Astrocyte of the cerebellum (primary cell): Measurements from ENCODE around the gene RNF212B.

Experiments used
- DNase-seq: peaks from one replicate; pipeline ENCODE4 v3.0.0-alpha.2; 2011; ENCODE audit warnings: low read depth
- H3K4me3 ChIP-seq: 2 replicates; pipeline ENCODE4 v1.5.1; 2011; ENCODE audit warnings: mild to moderate bottlenecking, low read depth, low read length, moderate library complexity
- CTCF ChIP-seq: IDR thresholded peaks from 2 replicates; pipeline ENCODE4 v1.5.1; 2012; ENCODE audit warnings: low read length, low read depth, moderate library complexity, mild to moderate bottlenecking; ENCODE audit errors: missing control alignments
- in situ Hi-C: cut with HindIII; loops from 2 replicates; pipeline ENCODE4 v1.10.0; 2017; ENCODE audit warnings: low sequenced_read_pairs

The RNF212B gene

GRCh38 chr14:23297611-23298277 is 60.0 kb downstream of the RNF212B start:
- H3K4me3 ChIP-seq, result no peak overlapping the region
- TF ChIP-seq CTCF, result no peak
- in situ Hi-C loops, result no loop called here
- no peak for DNase-seq

DNA sequence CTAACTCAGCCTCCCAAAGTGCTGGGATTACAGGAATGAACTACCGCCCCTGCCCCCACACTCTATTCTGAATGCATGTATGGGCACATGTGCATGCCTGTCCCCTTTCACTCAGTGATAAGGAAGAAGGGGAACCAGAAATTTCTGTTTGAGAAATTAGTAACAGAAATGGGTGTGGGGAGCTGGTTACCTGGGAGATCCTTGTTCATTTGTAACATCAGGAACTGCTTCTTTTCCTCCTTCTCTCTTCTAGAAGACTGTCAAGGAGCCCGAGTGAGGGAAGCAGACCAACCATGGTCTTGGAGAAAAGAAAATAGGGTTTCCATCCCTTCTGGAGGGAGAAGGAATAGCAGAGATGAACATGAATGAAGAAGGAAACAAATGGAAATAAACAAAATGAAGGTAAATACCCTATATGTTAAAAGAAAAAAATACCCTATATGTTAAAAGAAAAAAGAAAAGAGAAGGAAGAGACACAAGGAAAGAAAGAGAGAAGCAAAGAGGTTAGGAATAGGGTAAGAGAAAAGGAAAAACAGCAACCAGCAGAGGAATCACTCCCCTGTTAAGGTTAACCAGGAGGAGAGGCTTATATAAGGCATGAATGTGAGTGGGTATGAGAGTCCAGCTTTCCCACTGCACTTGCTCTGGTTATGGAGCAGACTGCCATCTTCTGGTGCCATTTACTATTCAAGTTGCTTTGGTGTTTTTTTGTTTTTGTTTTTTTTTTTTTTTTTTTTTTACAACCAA is 61.6 kb downstream of the RNF212B start:
- in situ Hi-C loops, result no loop called here
- H3K4me3 ChIP-seq, result no peak overlapping the region
- TF ChIP-seq CTCF, result peak; percentile 25
- no peak for DNase-seq

- peak overlapping the region; percentile 71 for H3K4me3 ChIP-seq
- in situ Hi-C loops, result no loop called here
- no peak for TF ChIP-seq CTCF
- DNase-seq, result no peak
These were observed 62.4 kb downstream of the RNF212B start for GRCh38 chr14:23299986-23300686.

DNA sequence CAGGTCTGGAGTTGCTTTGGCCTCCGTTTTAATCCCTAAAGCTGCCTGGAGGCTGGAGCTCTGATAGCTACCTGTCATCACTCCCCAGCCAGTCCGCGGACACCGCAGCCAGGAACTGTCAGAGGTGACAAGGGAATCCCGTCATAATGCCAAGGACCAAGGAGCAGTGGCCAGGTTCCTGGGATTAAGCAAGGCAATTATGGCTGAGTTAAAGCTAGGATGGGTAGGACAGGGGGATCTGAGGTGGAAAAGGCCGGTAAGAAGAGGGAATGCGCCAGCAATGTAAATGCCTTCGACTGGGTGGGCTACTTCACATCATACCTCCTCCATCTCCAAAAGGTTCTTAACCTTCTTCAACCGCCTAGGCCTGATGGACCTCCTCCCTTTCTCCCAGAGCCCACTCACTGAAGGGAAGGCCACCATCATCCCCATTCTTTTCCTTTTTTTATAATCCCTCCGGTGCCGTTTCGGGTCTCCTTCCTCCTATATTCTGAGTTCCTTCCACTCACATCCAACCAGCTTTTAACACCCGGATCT is 63.0 kb downstream of the RNF212B start:
- TF ChIP-seq CTCF, result no peak
- peak overlapping the region; percentile 71 for H3K4me3 ChIP-seq
- DNase-seq, result no peak
- in situ Hi-C loops, result no loop called here

DNA sequence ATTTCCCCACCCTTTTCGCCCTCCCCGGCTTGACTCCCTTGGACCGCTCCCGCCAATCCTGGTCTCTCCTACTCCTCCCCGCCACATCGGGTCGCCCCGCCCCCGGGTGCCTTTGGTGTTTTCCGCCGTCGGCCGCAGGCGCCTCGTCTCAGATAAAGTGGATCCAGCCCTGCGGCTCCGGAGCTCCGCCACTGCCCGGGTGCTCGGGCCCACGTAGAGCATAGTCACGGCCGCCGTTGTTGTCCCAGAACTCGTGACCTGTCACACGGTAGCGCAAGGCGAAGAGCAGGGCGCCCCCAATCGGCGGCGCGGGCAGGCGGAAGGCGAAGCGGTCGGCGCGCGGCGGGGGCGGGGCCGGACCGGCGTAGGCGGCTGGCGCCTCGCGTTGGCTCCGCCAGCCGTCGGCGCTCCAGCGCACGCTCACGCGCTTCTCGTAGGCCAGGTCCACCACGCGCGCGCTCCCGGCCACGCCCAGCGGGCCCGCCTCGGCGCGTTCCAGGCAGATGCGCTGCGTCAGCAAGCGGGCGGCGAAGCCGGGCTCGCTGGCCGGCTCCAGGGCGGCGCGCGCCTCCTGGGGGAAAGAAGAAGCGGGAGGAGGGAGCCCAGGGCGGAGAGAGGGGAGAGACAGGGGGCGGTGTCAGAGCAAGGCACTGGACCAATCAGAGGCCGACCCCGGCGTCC is 63.7 kb downstream of the RNF212B start:
- peak overlapping the region; percentile 71 for H3K4me3 ChIP-seq
- peak; percentile 60 for TF ChIP-seq CTCF
- in situ Hi-C loops, result no loop called here
- DNase-seq, result peak; percentile 96

DNA sequence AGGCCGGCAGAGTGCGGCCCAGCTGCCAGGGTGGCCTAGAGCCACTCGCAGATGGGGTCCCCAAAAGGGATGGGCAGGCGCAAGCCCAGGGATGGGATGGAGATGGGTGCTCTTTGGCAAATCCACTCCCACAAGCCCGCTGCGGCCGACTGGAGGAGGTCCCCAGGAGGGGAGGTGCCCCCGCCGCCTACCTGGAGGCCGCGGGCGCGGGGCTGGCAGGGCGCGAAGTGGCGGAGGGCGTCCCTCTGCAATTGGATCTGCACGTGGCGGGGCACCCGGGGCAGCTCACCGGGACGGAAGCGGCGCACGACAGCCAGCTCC is 64.2 kb downstream of the RNF212B start:
- DNase-seq, result no peak
- no peak for TF ChIP-seq CTCF
- H3K4me3 ChIP-seq, result peak overlapping the region; percentile 64
- in situ Hi-C loops, result no loop called here
